KMS-11 (cell line): ENCODE data around the gene STAB1.

ENCODE experiments used
- H2AFZ ChIP-seq: fragments of 200-600 bp; sonication (generic); 2 replicates; pipeline ENCODE4 v1.6.1; 2016; ENCODE audit warnings: antibody characterized with exemption, mixed run types, low read depth
- H3K27ac ChIP-seq: fragments of 200-600 bp; sonication (generic); 2 replicates; pipeline ENCODE4 v1.6.1; 2016; ENCODE audit warnings: mild to moderate bottlenecking, mixed run types
- H3K27me3 ChIP-seq: fragments of 200-600 bp; sonication (generic); 2 replicates; pipeline ENCODE4 v1.6.1; 2017; ENCODE audit warnings: mild to moderate bottlenecking, low read depth, mixed run types, moderate library complexity; ENCODE audit not compliant: insufficient read depth
- H3K36me3 ChIP-seq: fragments of 200-600 bp; sonication (generic); 2 replicates; pipeline ENCODE4 v1.6.1; 2017; ENCODE audit warnings: mild to moderate bottlenecking, mixed run types; ENCODE audit not compliant: insufficient read depth
- H3K4me1 ChIP-seq: fragments of 200-600 bp; sonication (generic); 2 replicates; pipeline ENCODE4 v1.6.1; 2016; ENCODE audit warnings: mild to moderate bottlenecking, low read depth, mixed run types; ENCODE audit not compliant: poor library complexity, severe bottlenecking
- H3K4me2 ChIP-seq: fragments of 200-600 bp; sonication (generic); 2 replicates; pipeline ENCODE4 v1.7.0; 2016; ENCODE audit warnings: mild to moderate bottlenecking, mixed run types
- H3K4me3 ChIP-seq: fragments of 200-600 bp; sonication (generic); IDR thresholded peaks from 2 replicates; pipeline ENCODE4 v1.6.1; 2017; ENCODE audit warnings: low read depth, low read length, mixed read lengths; ENCODE audit not compliant: insufficient read depth
- H3K79me2 ChIP-seq: fragments of 200-600 bp; sonication (generic); 2 replicates; pipeline ENCODE4 v1.6.1; 2016; ENCODE audit warnings: low read depth, mixed run types; ENCODE audit not compliant: insufficient read depth
- H3K9ac ChIP-seq: fragments of 200-600 bp; sonication (generic); 2 replicates; pipeline ENCODE4 v1.6.1; 2016; ENCODE audit warnings: mild to moderate bottlenecking, mixed run types
- H4K20me1 ChIP-seq: fragments of 200-600 bp; sonication (generic); 2 replicates; pipeline ENCODE4 v1.6.1; 2016; ENCODE audit warnings: mild to moderate bottlenecking, mixed run types; ENCODE audit not compliant: insufficient read depth
- CTCF ChIP-seq: fragments of 200-600 bp; sonication (generic); conservative IDR thresholded peaks from 2 replicates; pipeline ENCODE4 v1.6.1; 2017; ENCODE audit warnings: low read depth, mild to moderate bottlenecking, antibody characterized with exemption, low read length, moderate library complexity, mixed read lengths

The STAB1 gene

GRCh38 chr3:52572221-52572620 is 77.1 kb downstream of the STAB1 start:
- TF ChIP-seq CTCF = no peak
- Histone ChIP-seq H3K36me3 (no peaks in the 10 kb centered on the region), H2AFZ (no peak overlapping the region), H3K4me1 (peaks cover 10% of the 10 kb centered on the region), H4K20me1 (no peaks in the 10 kb centered on the region), H3K4me3 (no peak overlapping the region), H3K27ac (no peak overlapping the region), H3K27me3 (no peaks in the 10 kb centered on the region), H3K9ac (no peak overlapping the region), H3K4me2 (no peak overlapping the region), H3K79me2 (no peaks in the 10 kb centered on the region)
